ENCODE measurements around the gene NKX2-3. TPM values are rescaled to one million over a fixed set of nuclear protein-coding genes. Genes with fewer than 3 reads are reported as not detected.

The NKX2-3 gene
- total and polyA plus RNA-seq, 2 of the 8 experiments (the other 6 are each of a cell fraction or from before 2014, with no cell fraction given), result not detected

GRCh38 chr10:99506416-99506815, 26.3 kb upstream of the NKX2-3 start:
- Histone ChIP-seq H2AFZ (ENCODE audit: low read length) (no peak overlapping the region), H3K4me2 (ENCODE audit: insufficient read depth in 1 of 2, low read depth in 2 of 2, low read length in 2 of 2) (no peak overlapping the region), H2BK5ac (ENCODE audit: low read depth, low read length) (no peak overlapping the region), H3K79me2 (ENCODE audit: control insufficient read depth in 1 of 2, insufficient read depth in 2 of 2, low read length in 2 of 2) (no peaks in the 10 kb centered on the region), H2BK20ac (ENCODE audit: low read length) (no peak overlapping the region), H3K79me1 (ENCODE audit: low read depth, low read length) (no peaks in the 10 kb centered on the region), H3K4me3 (ENCODE audit: extremely low read depth in 1 of 4, insufficient read depth in 2 of 4, low read depth in 3 of 4, low read length in 4 of 4) (no peak overlapping the region), H3K27ac (ENCODE audit: low read depth, low read length) (no peak overlapping the region), H3K4me1 (replicated peaks in 1 of 4; ENCODE audit: control insufficient read depth in 3 of 4, insufficient read depth in 4 of 4, low read length in 3 of 4) (no peaks in the 10 kb centered on the region), H2BK12ac (ENCODE audit: low read depth, low read length) (no peak overlapping the region), H4K8ac (ENCODE audit: extremely low read depth, insufficient read depth, low read length) (no peak overlapping the region), H3K23ac (ENCODE audit: insufficient read length) (no peak overlapping the region), H3K14ac (ENCODE audit: insufficient read length) (no peak overlapping the region), H3K56ac (replicated peaks; ENCODE audit: insufficient read length, low read depth, low read length) (no peak overlapping the region), H3K23me2 (ENCODE audit: low read depth, low read length) (no peaks in the 10 kb centered on the region), H2BK15ac (ENCODE audit: low read length) (no peak overlapping the region), H3K9ac (replicated peaks in 1 of 4; ENCODE audit: extremely low read depth in 1 of 4, low read depth in 3 of 4, low read length in 3 of 4) (no peak overlapping the region), H3K4ac (replicated peaks; ENCODE audit: insufficient read length, low read depth, low read length) (no peak overlapping the region), H4K91ac (replicated peaks; ENCODE audit: insufficient read length, low read length) (no peak overlapping the region), H4K5ac (ENCODE audit: insufficient read length, low read depth, low read length) (no peak overlapping the region), H3K9me3 (ENCODE audit: insufficient read depth in 2 of 2, low read depth in 1 of 2, low read length in 1 of 2) (no peaks in the 10 kb centered on the region), H2BK120ac (replicated peaks; ENCODE audit: low read depth, low read length) (no peak overlapping the region), H3K36me3 (ENCODE audit: control insufficient read depth in 2 of 4, insufficient read depth in 4 of 4, low read length in 3 of 4) (no peaks in the 10 kb centered on the region), H3K18ac (ENCODE audit: extremely low read depth, low read length) (no peak overlapping the region), H3K27me3 (replicated peaks in 1 of 4; ENCODE audit: control insufficient read depth in 3 of 4, extremely low read depth in 1 of 4, insufficient read depth in 3 of 4, low read length in 3 of 4) (peaks cover 0 to 9% (median 0%) of the 10 kb centered on the region in 4 experiments; a peak in 3 of 7 replicates), H2AK5ac (ENCODE audit: low read depth, low read length) (no peak overlapping the region), H4K20me1 (replicated peaks in 1 of 2; ENCODE audit: control insufficient read depth in 1 of 2, insufficient read depth in 2 of 2, low read length in 2 of 2) (no peaks in the 10 kb centered on the region)
- no peak for FAIRE-seq
- no peak for TF ChIP-seq MAFK (IDR thresholded peaks at IDR 0.05; ENCODE audit: low read depth, low read length)
- no peak for TF ChIP-seq EZH2 (IDR thresholded peaks at IDR 0.05; ENCODE audit: low read depth, low read length, severe bottlenecking)
- TF ChIP-seq CREB1 (IDR thresholded peaks at IDR 0.05), result no peak
- TF ChIP-seq CTBP2 (IDR thresholded peaks at IDR 0.05; ENCODE audit: borderline replicate concordance, insufficient read depth, insufficient read length, low read length), result no peak
- DNase-seq (ENCODE audit: low read depth in 1 of 2, low spot score in 2 of 2), result no peak
- WGBS, 2 experiments (ENCODE audit: extremely low coverage in 1 of 2, insufficient coverage in 1 of 2, insufficient read length in 1 of 2, insufficient replicate concordance in 2 of 2, low coverage in 1 of 2, low lambda C conversion rate in 2 of 2, missing lambda C conversion rate in 1 of 2), result 69% methylated on average over 1 of the region's 1 CpG; no CpG with 5 or more reads in 1 of the 2 experiments
- CTCF ChIA-PET (ENCODE audit: partially characterized antibody), result interaction anchor here (2.3 kb wide), 1 partner anchor 106 kb away, joined by 7 read pairs; no protein-coding TSS in a partner anchor
- POLR2A ChIA-PET (ENCODE audit: partially characterized antibody), result no interaction called here
